HFF-Myc (cell line): ENCODE measurements around the gene RPS28.
"Not testable (repeated sequence)": the region's sequence is repeated elsewhere in the genome, so short reads cannot be mapped to it uniquely, and the experiment has no call there.

Source experiments
- DNase-seq: peaks from one replicate; pipeline ENCODE4 v3.0.0-alpha.2; 2011; ENCODE audit warnings: low read depth; ENCODE audit errors: extremely low read depth
- H3K4me3 ChIP-seq: replicated peaks from 2 replicates; pipeline ENCODE4 v1.5.1; 2011; ENCODE audit warnings: low read depth, mild to moderate bottlenecking, control low read depth, low read length
- CTCF ChIP-seq: IDR thresholded peaks from 2 replicates; pipeline ENCODE4 v1.5.1; 2012; ENCODE audit warnings: mild to moderate bottlenecking, low read depth, low read length, control low read depth; ENCODE audit errors: missing control alignments

RPS28 gene

GRCh38 chr19:8340341-8341096 is 19.2 kb downstream of the RPS28 start:
- DNase-seq, result no peak
- no peak for TF ChIP-seq CTCF
- H3K4me3 ChIP-seq, result no peak overlapping the region

GRCh38 chr19:8341504-8341903 is 20.2 kb downstream of the RPS28 start:
- not testable (repeated sequence) for H3K4me3 ChIP-seq, DNase-seq

- no peak for DNase-seq
- no peak overlapping the region for H3K4me3 ChIP-seq
Measured at GRCh38 chr19:8342316-8342683, 21.0 kb downstream of the RPS28 start.

GRCh38 chr19:8342684-8343482 is 21.6 kb downstream of the RPS28 start, which contains the start of gene KANK3:
Gene KANK3, minus strand, starts transcription at chr19:8343262. Its CDS starts 5,434 bp downstream, at chr19:8337828.
- H3K4me3 ChIP-seq, result no peak within 1 kb of the TSS
- DNase-seq, result peak; percentile 67
- no peak for TF ChIP-seq CTCF

More at GRCh38 chr19:8342316-8342683, 21.0 kb downstream of the RPS28 start:
- TF ChIP-seq CTCF, result no peak

- H3K4me3 ChIP-seq, result no peak overlapping the region
- TF ChIP-seq CTCF, result no peak
- DNase-seq, result no peak
Measured at GRCh38 chr19:8343483-8343844, 22.2 kb downstream of the RPS28 start.

GRCh38 chr19:8349629-8350372 is 28.5 kb downstream of the RPS28 start:
- not testable (repeated sequence) for H3K4me3 ChIP-seq, DNase-seq

GRCh38 chr19:8352134-8352827 is 31.0 kb downstream of the RPS28 start:
- TF ChIP-seq CTCF, result no peak
- H3K4me3 ChIP-seq, result no peak overlapping the region
- DNase-seq, result no peak

- not testable (repeated sequence) for H3K4me3 ChIP-seq, DNase-seq
Measured at GRCh38 chr19:8352845-8353244, 31.5 kb downstream of the RPS28 start.
